Measurements from ENCODE around the gene ARFIP2.

Gene ARFIP2

GRCh38 chr11:6505577-6506240 lies 24.6 kb upstream of the ARFIP2 start:
- no peak overlapping the region for H4K91ac ChIP-seq (ENCODE audit: low read length)
- H3K79me1 ChIP-seq (replicated peaks; ENCODE audit: low read length, poor library complexity, severe bottlenecking): no peaks in the 10 kb centered on the region
- H3K14ac ChIP-seq (ENCODE audit: low read length in 2 of 2): no peak overlapping the region
- no peak overlapping the region for H4K8ac ChIP-seq (ENCODE audit: low read length)
- H3K4me1 ChIP-seq (ENCODE audit: control insufficient read depth, insufficient read depth, low read depth, low read length): no peaks in the 10 kb centered on the region
- WGBS: 83% methylated on average over 1 of the region's 2 CpGs
- no peak overlapping the region for H2BK15ac ChIP-seq (ENCODE audit: low read depth, poor library complexity, severe bottlenecking)
- no peak overlapping the region for H3K27ac ChIP-seq (ENCODE audit: low read length, poor library complexity, severe bottlenecking)
- peak; percentile 72 for DNase-seq
- no peak overlapping the region for H2AFZ ChIP-seq (ENCODE audit: low read depth, low read length)
- no peak overlapping the region for H2BK120ac ChIP-seq (ENCODE audit: low read depth, low read length)
- H3K23ac ChIP-seq (ENCODE audit: low read length in 2 of 2): no peak overlapping the region
- no peak overlapping the region for H3K4me3 ChIP-seq (ENCODE audit: insufficient read depth in 1 of 2, low read depth in 1 of 2, low read length in 2 of 2)
- no peak overlapping the region for H2BK5ac ChIP-seq (ENCODE audit: low read depth, low read length, poor library complexity, severe bottlenecking)
- H3K18ac ChIP-seq (ENCODE audit: low read depth in 1 of 2, low read length in 2 of 2): no peak overlapping the region
- H2AK5ac ChIP-seq (ENCODE audit: low read length, severe bottlenecking): no peak overlapping the region
- no peak overlapping the region for H3K4me2 ChIP-seq (ENCODE audit: low read length, poor library complexity, severe bottlenecking)
- peak overlapping the region; percentile 47 for H3K9ac ChIP-seq (ENCODE audit: low read length)
- H2BK12ac ChIP-seq (ENCODE audit: low read length in 2 of 2): no peak overlapping the region
- H3K36me3 ChIP-seq (ENCODE audit: control insufficient read depth in 1 of 2, insufficient read depth in 2 of 2, low read depth in 1 of 2, low read length in 2 of 2): peaks cover 4 to 40% of the 10 kb centered on the region in 2 experiments
- H3K27me3 ChIP-seq (ENCODE audit: control insufficient read depth in 1 of 2, insufficient read depth in 1 of 2, low read length in 2 of 2): no peaks in the 10 kb centered on the region
- no peak overlapping the region for H3K4ac ChIP-seq (ENCODE audit: low read depth in 1 of 2, low read length in 2 of 2)
- H3K9me3 ChIP-seq (ENCODE audit: control insufficient read depth, low read length): no peaks in the 10 kb centered on the region

- Histone ChIP-seq H2BK120ac (ENCODE audit: low read depth, low read length) (no peak overlapping the region), H2BK12ac (ENCODE audit: low read length in 2 of 2) (no peak overlapping the region), H3K18ac (ENCODE audit: low read depth in 1 of 2, low read length in 2 of 2) (no peak overlapping the region), H3K23ac (ENCODE audit: low read length in 2 of 2) (no peak overlapping the region), H3K14ac (ENCODE audit: low read length in 2 of 2) (no peak overlapping the region), H3K4ac (ENCODE audit: low read depth in 1 of 2, low read length in 2 of 2) (no peak overlapping the region), H3K4me1 (ENCODE audit: control insufficient read depth, insufficient read depth, low read depth, low read length) (no peaks in the 10 kb centered on the region), H3K9ac (ENCODE audit: low read length) (peak overlapping the region; percentile 27), H2AK5ac (ENCODE audit: low read length, severe bottlenecking) (no peak overlapping the region), H3K4me3 (ENCODE audit: insufficient read depth in 1 of 2, low read depth in 1 of 2, low read length in 2 of 2) (no peak overlapping the region), H2BK5ac (ENCODE audit: low read depth, low read length, poor library complexity, severe bottlenecking) (no peak overlapping the region), H3K36me3 (ENCODE audit: control insufficient read depth in 1 of 2, insufficient read depth in 2 of 2, low read depth in 1 of 2, low read length in 2 of 2) (peaks cover 4 to 33% of the 10 kb centered on the region in 2 experiments), H3K27me3 (ENCODE audit: control insufficient read depth in 1 of 2, insufficient read depth in 1 of 2, low read length in 2 of 2) (no peaks in the 10 kb centered on the region), H3K27ac (ENCODE audit: low read length, poor library complexity, severe bottlenecking) (no peak overlapping the region), H2BK15ac (ENCODE audit: low read depth, poor library complexity, severe bottlenecking) (no peak overlapping the region), H3K79me1 (replicated peaks; ENCODE audit: low read length, poor library complexity, severe bottlenecking) (no peaks in the 10 kb centered on the region), H3K9me3 (ENCODE audit: control insufficient read depth, low read length) (no peaks in the 10 kb centered on the region), H4K8ac (ENCODE audit: low read length) (no peak overlapping the region), H2AFZ (ENCODE audit: low read depth, low read length) (no peak overlapping the region), H4K91ac (ENCODE audit: low read length) (no peak overlapping the region), H3K4me2 (ENCODE audit: low read length, poor library complexity, severe bottlenecking) (no peak overlapping the region)
- DNase-seq: no peak
- 93% methylated on average over 3 of the region's 3 CpGs for WGBS
Measured at GRCh38 chr11:6504166-6504565, 23.0 kb upstream of the ARFIP2 start.

GRCh38 chr11:6502382-6502781 lies 21.3 kb upstream of the ARFIP2 start:
- Histone ChIP-seq H3K9me3 (ENCODE audit: control insufficient read depth, low read length) (no peaks in the 10 kb centered on the region), H3K27ac (ENCODE audit: low read length, poor library complexity, severe bottlenecking) (no peak overlapping the region), H3K79me1 (replicated peaks; ENCODE audit: low read length, poor library complexity, severe bottlenecking) (no peaks in the 10 kb centered on the region), H4K91ac (ENCODE audit: low read length) (no peak overlapping the region), H3K4me2 (ENCODE audit: low read length, poor library complexity, severe bottlenecking) (no peak overlapping the region), H2AK5ac (ENCODE audit: low read length, severe bottlenecking) (no peak overlapping the region), H3K14ac (ENCODE audit: low read length in 2 of 2) (no peak overlapping the region), H3K4ac (ENCODE audit: low read depth in 1 of 2, low read length in 2 of 2) (no peak overlapping the region), H2BK120ac (ENCODE audit: low read depth, low read length) (no peak overlapping the region), H3K36me3 (ENCODE audit: control insufficient read depth in 1 of 2, insufficient read depth in 2 of 2, low read depth in 1 of 2, low read length in 2 of 2) (peaks cover 14 to 23% of the 10 kb centered on the region in 2 experiments), H4K8ac (ENCODE audit: low read length) (no peak overlapping the region), H2BK5ac (ENCODE audit: low read depth, low read length, poor library complexity, severe bottlenecking) (no peak overlapping the region), H3K18ac (ENCODE audit: low read depth in 1 of 2, low read length in 2 of 2) (no peak overlapping the region), H2BK15ac (ENCODE audit: low read depth, poor library complexity, severe bottlenecking) (no peak overlapping the region), H2BK12ac (ENCODE audit: low read length in 2 of 2) (no peak overlapping the region), H3K9ac (ENCODE audit: low read length) (no peak overlapping the region), H3K23ac (ENCODE audit: low read length in 2 of 2) (no peak overlapping the region), H3K4me1 (ENCODE audit: control insufficient read depth, insufficient read depth, low read depth, low read length) (no peaks in the 10 kb centered on the region), H3K4me3 (ENCODE audit: insufficient read depth in 1 of 2, low read depth in 1 of 2, low read length in 2 of 2) (no peak overlapping the region), H3K27me3 (ENCODE audit: control insufficient read depth in 1 of 2, insufficient read depth in 1 of 2, low read length in 2 of 2) (no peaks in the 10 kb centered on the region), H2AFZ (ENCODE audit: low read depth, low read length) (no peak overlapping the region)
- DNase-seq: no peak
- 97% methylated on average over 3 of the region's 3 CpGs for WGBS

- WGBS: over 99% methylated on average over 5 of the region's 5 CpGs
- Histone ChIP-seq H2BK12ac (ENCODE audit: low read length in 2 of 2) (no peak overlapping the region), H2BK5ac (ENCODE audit: low read depth, low read length, poor library complexity, severe bottlenecking) (no peak overlapping the region), H4K8ac (ENCODE audit: low read length) (no peak overlapping the region), H3K4me3 (ENCODE audit: insufficient read depth in 1 of 2, low read depth in 1 of 2, low read length in 2 of 2) (peak overlapping the region in 1 of 2 experiments; percentile 24), H3K14ac (ENCODE audit: low read length in 2 of 2) (no peak overlapping the region), H3K4ac (ENCODE audit: low read depth in 1 of 2, low read length in 2 of 2) (no peak overlapping the region), H2AFZ (ENCODE audit: low read depth, low read length) (no peak overlapping the region), H2BK120ac (ENCODE audit: low read depth, low read length) (no peak overlapping the region), H3K23ac (ENCODE audit: low read length in 2 of 2) (no peak overlapping the region), H2AK5ac (ENCODE audit: low read length, severe bottlenecking) (no peak overlapping the region), H3K9me3 (ENCODE audit: control insufficient read depth, low read length) (no peaks in the 10 kb centered on the region), H2BK15ac (ENCODE audit: low read depth, poor library complexity, severe bottlenecking) (no peak overlapping the region), H3K4me1 (ENCODE audit: control insufficient read depth, insufficient read depth, low read depth, low read length) (no peaks in the 10 kb centered on the region), H3K79me1 (replicated peaks; ENCODE audit: low read length, poor library complexity, severe bottlenecking) (peaks cover 1% of the 10 kb centered on the region), H3K9ac (ENCODE audit: low read length) (peak overlapping the region; percentile 54), H3K4me2 (ENCODE audit: low read length, poor library complexity, severe bottlenecking) (no peak overlapping the region), H3K27me3 (ENCODE audit: control insufficient read depth in 1 of 2, insufficient read depth in 1 of 2, low read length in 2 of 2) (no peaks in the 10 kb centered on the region), H4K91ac (ENCODE audit: low read length) (no peak overlapping the region), H3K27ac (ENCODE audit: low read length, poor library complexity, severe bottlenecking) (no peak overlapping the region), H3K36me3 (ENCODE audit: control insufficient read depth in 1 of 2, insufficient read depth in 2 of 2, low read depth in 1 of 2, low read length in 2 of 2) (peaks cover 16 to 30% of the 10 kb centered on the region in 2 experiments), H3K18ac (ENCODE audit: low read depth in 1 of 2, low read length in 2 of 2) (no peak overlapping the region)
- DNase-seq: no peak
Measured at GRCh38 chr11:6498544-6498943, 17.4 kb upstream of the ARFIP2 start.
